Endodermal cell (in vitro differentiated cells): ENCODE measurements around the gene STRA8. TPM values are rescaled to one million over a fixed set of nuclear protein-coding genes. Genes with fewer than 3 reads are reported as not detected.

Source experiments
- DNase-seq: peaks from one replicate; pipeline ENCODE4 v3.0.0-alpha.2; 2017
- H3K27ac ChIP-seq: 2 replicates; pipeline ENCODE4 v1.5.1; 2013; ENCODE audit warnings: mild to moderate bottlenecking, low read depth, low read length, moderate library complexity
- H3K27me3 ChIP-seq: 2 replicates; pipeline ENCODE4 v1.6.1; 2013; ENCODE audit warnings: mild to moderate bottlenecking, low read length, moderate library complexity; ENCODE audit not compliant: insufficient read depth, control insufficient read depth, poor library complexity, severe bottlenecking
- H3K36me3 ChIP-seq: 2 replicates; pipeline ENCODE4 v1.7.0; 2013; ENCODE audit warnings: mild to moderate bottlenecking, low read length, moderate library complexity; ENCODE audit not compliant: control insufficient read depth, insufficient read depth
- H3K4me1 ChIP-seq: one replicate; pipeline ENCODE4 v1.7.0; 2013; ENCODE audit warnings: low read length; ENCODE audit not compliant: control insufficient read depth, insufficient read depth
- H3K4me3 ChIP-seq: 2 replicates; pipeline ENCODE4 v1.5.1; 2013; ENCODE audit warnings: mild to moderate bottlenecking, low read length, moderate library complexity
- H3K9ac ChIP-seq: 2 replicates; pipeline ENCODE4 v1.6.1; 2013; ENCODE audit warnings: mild to moderate bottlenecking, low read length, moderate library complexity; ENCODE audit not compliant: poor library complexity, severe bottlenecking; ENCODE audit errors: extremely low read depth
- H3K9me3 ChIP-seq: 2 replicates; pipeline ENCODE4 v1.6.1; 2013; ENCODE audit warnings: mild to moderate bottlenecking, low read length, moderate library complexity; ENCODE audit not compliant: control insufficient read depth
- H3K27ac Mint-ChIP-seq: 2 replicates; pipeline ENCODE4 v1.8.0; 2020; ENCODE audit warnings: mixed read lengths
- H3K27me3 Mint-ChIP-seq: 2 replicates; pipeline ENCODE4 v1.8.0; 2021; ENCODE audit warnings: mild to moderate bottlenecking, mixed read lengths; ENCODE audit not compliant: insufficient read depth
- H3K36me3 Mint-ChIP-seq: 2 replicates; pipeline ENCODE4 v1.8.0; 2020; ENCODE audit warnings: low read depth, mixed read lengths
- H3K4me1 Mint-ChIP-seq: 2 replicates; pipeline ENCODE4 v1.8.0; 2020; ENCODE audit warnings: mixed read lengths
- H3K4me3 Mint-ChIP-seq: 2 replicates; pipeline ENCODE4 v1.8.0; 2020; ENCODE audit warnings: mild to moderate bottlenecking, moderate library complexity, mixed read lengths
- H3K9me3 Mint-ChIP-seq: 2 replicates; pipeline ENCODE4 v1.8.0; 2020; ENCODE audit warnings: mild to moderate bottlenecking, mixed read lengths
- CTCF ChIP-seq: fragments of 200-600 bp; sonication (generic); conservative IDR thresholded peaks from 2 replicates; pipeline ENCODE4 v1.5.0; 2021; ENCODE audit warnings: antibody characterized with exemption, mild to moderate bottlenecking
- WGBS, 2 experiments: methylation state at CpG; one replicate each; pipeline versions ENCODE4 v1.1.5 to v1.1.7; 2013; ENCODE audit warnings: missing lambda C conversion rate in 2 of 2, mixed read lengths in 1 of 2; ENCODE audit not compliant: insufficient coverage in 1 of 2, insufficient read length in 1 of 2; 5-methylcytosine and 5-hydroxymethylcytosine counted together
- total RNA-seq, 2 donors: library from RNA; stranded (reverse); fragmentation: NEBNext Ultra II Directional in 1 of 2; extraction: Animal tissue kit (Norgen Biotek cat#: 25700) in 1 of 2; gene quantifications; 2 replicates in 1 of 2; 3 replicates in 1 of 2; pipeline ENCODE4 v1.2.1, GENCODE V29; 2021

Gene STRA8
- total RNA-seq, 2 donors from 2014 or later, result not detected

GRCh38 chr7:135215180-135215579 is 18.5 kb upstream of the STRA8 start:
- Histone ChIP-seq H3K9ac (no peak overlapping the region), H3K9me3 (peaks cover 2% of the 10 kb centered on the region), H3K27ac (no peak overlapping the region), H3K4me1 (no peaks in the 10 kb centered on the region), H3K27me3 (peaks cover 5% of the 10 kb centered on the region), H3K36me3 (no peaks in the 10 kb centered on the region), H3K4me3 (no peak overlapping the region)
- TF ChIP-seq CTCF, result no peak
- no peak for DNase-seq
- WGBS, 2 experiments, result 96 to 100% methylated on average over 4 of the region's 4 CpGs
- Mint-ChIP-seq H3K4me1 (peaks cover 4% of the 10 kb centered on the region), H3K9me3 (peaks cover 2% of the 10 kb centered on the region), H3K36me3 (no peaks in the 10 kb centered on the region), H3K27me3 (peaks cover 9% of the 10 kb centered on the region), H3K4me3 (no peak overlapping the region), H3K27ac (no peak overlapping the region)

- Histone ChIP-seq H3K27me3 (peaks cover under 1% of the 10 kb centered on the region), H3K4me1 (no peaks in the 10 kb centered on the region), H3K4me3 (no peak overlapping the region), H3K9me3 (peaks cover 7% of the 10 kb centered on the region), H3K27ac (no peak overlapping the region), H3K36me3 (no peaks in the 10 kb centered on the region), H3K9ac (no peak overlapping the region)
- Mint-ChIP-seq H3K4me3 (no peak overlapping the region), H3K9me3 (peaks cover 7% of the 10 kb centered on the region), H3K27me3 (peaks cover 4% of the 10 kb centered on the region), H3K4me1 (peaks cover 2% of the 10 kb centered on the region), H3K27ac (no peak overlapping the region), H3K36me3 (no peaks in the 10 kb centered on the region)
- TF ChIP-seq CTCF, result no peak
- DNase-seq, result no peak
- 91 to 96% methylated on average over 3 of the region's 3 CpGs for WGBS, 2 experiments
Observed at GRCh38 chr7:135215698-135216097, 17.9 kb upstream of the STRA8 start.

GRCh38 chr7:135217645-135218509 is 15.8 kb upstream of the STRA8 start:
- Histone ChIP-seq H3K9me3 (peaks cover 9% of the 10 kb centered on the region), H3K4me1 (no peaks in the 10 kb centered on the region), H3K9ac (no peak overlapping the region), H3K4me3 (no peak overlapping the region), H3K27me3 (no peaks in the 10 kb centered on the region), H3K27ac (no peak overlapping the region), H3K36me3 (no peaks in the 10 kb centered on the region)
- WGBS, 2 experiments, result 96 to 100% methylated on average over 4 to 5 of the region's 5 CpGs
- H3K27ac Mint-ChIP-seq, result no peak overlapping the region
- DNase-seq, result no peak
- no peaks in the 10 kb centered on the region for H3K4me1 Mint-ChIP-seq
- no peak overlapping the region for H3K4me3 Mint-ChIP-seq
- no peak for TF ChIP-seq CTCF
- H3K9me3 Mint-ChIP-seq, result peaks cover 9% of the 10 kb centered on the region
- no peaks in the 10 kb centered on the region for H3K27me3 Mint-ChIP-seq
- H3K36me3 Mint-ChIP-seq, result no peaks in the 10 kb centered on the region
